GM23338 (cell line): ENCODE measurements around the gene ADGRG7.

ENCODE experiments used
- CTCF ChIP-seq, 2 experiments: fragments of 200-600 bp in 1 of 2; sonication (generic) in 1 of 2; conservative IDR thresholded peaks; 2 replicates each; pipeline versions ENCODE4 v1.5.1 to v1.6.1; 2016 to 2017; ENCODE audit warnings: antibody characterized with exemption in 2 of 2, low read depth in 2 of 2, mild to moderate bottlenecking in 2 of 2, moderate library complexity in 1 of 2
- EZH2phosphoT487 ChIP-seq: fragments of 200-600 bp; sonication (generic); IDR thresholded peaks from one replicate; pipeline ENCODE4 v1.8.1; 2018; ENCODE audit warnings: antibody characterized with exemption; ENCODE audit not compliant: unreplicated experiment

- TF ChIP-seq CTCF (conservative IDR thresholded peaks at IDR 0.05; ENCODE audit: low read depth in 2 of 2) (no peak), EZH2phosphoT487 (no peak)
Measured at GRCh38 chr3:100698736-100699135, 89.3 kb downstream of the ADGRG7 start.
